Skeletal muscle satellite cell (primary cell): ENCODE results near the gene KCNK15.

Experiments
- H3K27me3 ChIP-seq: 2 replicates; pipeline ENCODE4 v1.7.0; 2013; ENCODE audit warnings: low read length; ENCODE audit not compliant: control insufficient read depth, insufficient read depth
- H3K36me3 ChIP-seq: 2 replicates; pipeline ENCODE4 v1.7.0; 2013; ENCODE audit warnings: mild to moderate bottlenecking, control low read depth, low read length; ENCODE audit not compliant: insufficient read depth
- H3K4me1 ChIP-seq: 2 replicates; pipeline ENCODE4 v1.7.0; 2013; ENCODE audit warnings: low read length; ENCODE audit not compliant: control insufficient read depth, insufficient read depth
- H3K4me2 ChIP-seq: 2 replicates; pipeline ENCODE4 v1.7.0; 2013; ENCODE audit warnings: mild to moderate bottlenecking, low read length
- H3K4me3 ChIP-seq: 2 replicates; pipeline ENCODE4 v1.7.0; 2013; ENCODE audit warnings: low read length
- H3K9ac ChIP-seq: 2 replicates; pipeline ENCODE4 v1.7.0; 2013; ENCODE audit warnings: mild to moderate bottlenecking, low read depth, low read length, moderate library complexity
- H3K9me3 ChIP-seq: replicated peaks from 2 replicates; pipeline ENCODE4 v1.7.0; 2013; ENCODE audit warnings: mild to moderate bottlenecking, control low read depth, low read length

Gene KCNK15

GRCh38 chr20:44717986-44718385 is 27.7 kb upstream of the KCNK15 start:
- H3K4me3 ChIP-seq = no peak overlapping the region
- no peak overlapping the region for H3K4me2 ChIP-seq
- H3K27me3 ChIP-seq = peaks cover 14% of the 10 kb centered on the region
- H3K4me1 ChIP-seq = peaks cover 55% of the 10 kb centered on the region
- H3K9ac ChIP-seq = no peak overlapping the region
- no peaks in the 10 kb centered on the region for H3K36me3 ChIP-seq
- no peaks in the 10 kb centered on the region for H3K9me3 ChIP-seq

- H3K4me1 ChIP-seq = peaks cover 44% of the 10 kb centered on the region
- H3K4me3 ChIP-seq = no peak overlapping the region
- peaks cover 14% of the 10 kb centered on the region for H3K27me3 ChIP-seq
- no peaks in the 10 kb centered on the region for H3K36me3 ChIP-seq
- no peaks in the 10 kb centered on the region for H3K9me3 ChIP-seq
- peak overlapping the region; percentile 72 for H3K4me2 ChIP-seq
- H3K9ac ChIP-seq = peak overlapping the region; percentile 75
These were observed 25.8 kb upstream of the KCNK15 start for GRCh38 chr20:44719841-44720240.

GRCh38 chr20:44720621-44720996 is 25.1 kb upstream of the KCNK15 start:
- Histone ChIP-seq H3K36me3 (no peaks in the 10 kb centered on the region), H3K4me1 (peaks cover 36% of the 10 kb centered on the region), H3K9me3 (no peaks in the 10 kb centered on the region), H3K4me2 (peak overlapping the region; percentile 72), H3K4me3 (peak overlapping the region; percentile 37), H3K9ac (peak overlapping the region; percentile 75), H3K27me3 (peaks cover 14% of the 10 kb centered on the region)

- H3K36me3 ChIP-seq = no peaks in the 10 kb centered on the region
- H3K9ac ChIP-seq = peak overlapping the region; percentile 75
- peaks cover 31% of the 10 kb centered on the region for H3K4me1 ChIP-seq
- no peaks in the 10 kb centered on the region for H3K9me3 ChIP-seq
- H3K4me2 ChIP-seq = peak overlapping the region; percentile 72
- peaks cover 14% of the 10 kb centered on the region for H3K27me3 ChIP-seq
- H3K4me3 ChIP-seq = no peak overlapping the region
These were observed 24.5 kb upstream of the KCNK15 start for GRCh38 chr20:44720997-44721784.

- Histone ChIP-seq H3K4me1 (peaks cover 25% of the 10 kb centered on the region), H3K27me3 (peaks cover 11% of the 10 kb centered on the region), H3K9ac (no peak overlapping the region), H3K4me2 (peak overlapping the region; percentile 42), H3K4me3 (no peak overlapping the region), H3K36me3 (no peaks in the 10 kb centered on the region), H3K9me3 (no peaks in the 10 kb centered on the region)
These were observed 23.9 kb upstream of the KCNK15 start for GRCh38 chr20:44721785-44722054.

- H3K27me3 ChIP-seq = peaks cover 7% of the 10 kb centered on the region
- peaks cover 24% of the 10 kb centered on the region for H3K4me1 ChIP-seq
- H3K9me3 ChIP-seq = no peaks in the 10 kb centered on the region
- H3K36me3 ChIP-seq = no peaks in the 10 kb centered on the region
- H3K9ac ChIP-seq = no peak overlapping the region
- H3K4me2 ChIP-seq = no peak overlapping the region
- H3K4me3 ChIP-seq = no peak overlapping the region
These were observed 22.7 kb upstream of the KCNK15 start for GRCh38 chr20:44722990-44723389.

GRCh38 chr20:44723391-44723790 is 22.3 kb upstream of the KCNK15 start:
- H3K4me2 ChIP-seq = no peak overlapping the region
- no peak overlapping the region for H3K9ac ChIP-seq
- H3K4me3 ChIP-seq = no peak overlapping the region
- no peaks in the 10 kb centered on the region for H3K9me3 ChIP-seq
- no peaks in the 10 kb centered on the region for H3K36me3 ChIP-seq
- peaks cover 28% of the 10 kb centered on the region for H3K4me1 ChIP-seq
- peaks cover 7% of the 10 kb centered on the region for H3K27me3 ChIP-seq

GRCh38 chr20:44723798-44724362 is 21.8 kb upstream of the KCNK15 start:
- Histone ChIP-seq H3K4me3 (no peak overlapping the region), H3K4me1 (peaks cover 32% of the 10 kb centered on the region), H3K4me2 (no peak overlapping the region), H3K36me3 (no peaks in the 10 kb centered on the region), H3K27me3 (peaks cover 7% of the 10 kb centered on the region), H3K9ac (no peak overlapping the region), H3K9me3 (no peaks in the 10 kb centered on the region)

GRCh38 chr20:44724423-44725091 is 21.1 kb upstream of the KCNK15 start:
- Histone ChIP-seq H3K4me3 (no peak overlapping the region), H3K9ac (no peak overlapping the region)

GRCh38 chr20:44725837-44726236 is 19.8 kb upstream of the KCNK15 start:
- H3K27me3 ChIP-seq = peaks cover 7% of the 10 kb centered on the region

More at GRCh38 chr20:44724423-44725091, 21.1 kb upstream of the KCNK15 start:
- H3K9me3 ChIP-seq = no peaks in the 10 kb centered on the region
- no peaks in the 10 kb centered on the region for H3K36me3 ChIP-seq
- no peak overlapping the region for H3K4me2 ChIP-seq
- H3K27me3 ChIP-seq = peaks cover 7% of the 10 kb centered on the region
- peaks cover 37% of the 10 kb centered on the region for H3K4me1 ChIP-seq

GRCh38 chr20:44727039-44727438 is 18.6 kb upstream of the KCNK15 start:
- Histone ChIP-seq H3K9ac (no peak overlapping the region), H3K27me3 (peaks cover 7% of the 10 kb centered on the region), H3K36me3 (no peaks in the 10 kb centered on the region), H3K4me3 (no peak overlapping the region), H3K9me3 (no peaks in the 10 kb centered on the region), H3K4me2 (no peak overlapping the region), H3K4me1 (peaks cover 31% of the 10 kb centered on the region)

More at GRCh38 chr20:44725837-44726236, 19.8 kb upstream of the KCNK15 start:
- H3K9me3 ChIP-seq = no peaks in the 10 kb centered on the region
- H3K36me3 ChIP-seq = no peaks in the 10 kb centered on the region
- H3K4me2 ChIP-seq = no peak overlapping the region
- H3K4me3 ChIP-seq = no peak overlapping the region
- H3K4me1 ChIP-seq = peaks cover 34% of the 10 kb centered on the region
- H3K9ac ChIP-seq = no peak overlapping the region
